ENCODE measurements around the gene KIF3B. TPM values are rescaled to one million over a fixed set of nuclear protein-coding genes. Genes with fewer than 3 reads are reported as not detected.
"Not testable (repeated sequence)": the region's sequence is repeated elsewhere in the genome, so short reads cannot be mapped to it uniquely, and the experiment has no call there.

KIF3B gene
- total RNA-seq, 1 donor from 2014 or later, result 10.4 TPM

DNA sequence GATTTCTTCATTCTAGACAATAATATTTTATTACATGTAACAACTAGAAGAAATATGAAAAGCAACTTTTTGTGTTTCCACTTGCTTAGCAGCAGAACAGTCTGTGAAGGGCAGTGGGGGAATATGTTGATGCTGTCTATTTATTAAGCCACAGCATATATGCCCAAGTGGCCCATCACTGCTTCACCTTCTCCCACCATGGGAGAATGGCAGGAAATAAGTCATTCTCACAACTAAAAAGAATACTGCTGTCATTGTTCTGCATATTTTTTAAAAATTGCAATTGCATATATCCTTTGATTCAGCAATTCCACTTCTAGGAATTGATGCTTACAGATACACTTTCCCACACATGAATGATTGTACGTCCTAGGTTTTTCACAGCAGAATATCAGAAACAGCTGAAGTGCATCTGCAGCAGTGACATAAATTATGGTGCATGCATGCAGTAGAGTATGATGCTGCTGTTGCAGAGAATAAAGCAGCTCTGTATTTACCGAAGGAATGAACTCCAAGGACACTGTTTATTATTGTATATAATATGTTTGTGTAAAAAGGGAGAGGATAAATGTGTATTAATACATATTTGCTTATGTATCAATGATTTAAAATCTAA lies 26.8 kb downstream of the KIF3B start:
- H3K4me3 ChIP-seq (ENCODE audit: low read length in 3 of 3), result no peak overlapping the region
- no peaks in the 10 kb centered on the region for H3K36me3 ChIP-seq (ENCODE audit: control insufficient read depth in 3 of 3, insufficient read depth in 3 of 3, low read length in 3 of 3)
- H3K4me1 ChIP-seq (ENCODE audit: control insufficient read depth in 3 of 3, insufficient read depth in 3 of 3, low read length in 3 of 3), result no peaks in the 10 kb centered on the region
- no peaks in the 10 kb centered on the region for H3K9me3 ChIP-seq (ENCODE audit: control insufficient read depth in 3 of 3, low read length in 3 of 3)
- H3K9ac ChIP-seq (ENCODE audit: low read depth in 1 of 3, low read length in 3 of 3), result no peak overlapping the region
- H3K27me3 ChIP-seq (ENCODE audit: control insufficient read depth in 3 of 3, insufficient read depth in 3 of 3, low read length in 3 of 3), result no peaks in the 10 kb centered on the region
- H3K27ac ChIP-seq (ENCODE audit: low read depth, low read length), result no peak overlapping the region

DNA sequence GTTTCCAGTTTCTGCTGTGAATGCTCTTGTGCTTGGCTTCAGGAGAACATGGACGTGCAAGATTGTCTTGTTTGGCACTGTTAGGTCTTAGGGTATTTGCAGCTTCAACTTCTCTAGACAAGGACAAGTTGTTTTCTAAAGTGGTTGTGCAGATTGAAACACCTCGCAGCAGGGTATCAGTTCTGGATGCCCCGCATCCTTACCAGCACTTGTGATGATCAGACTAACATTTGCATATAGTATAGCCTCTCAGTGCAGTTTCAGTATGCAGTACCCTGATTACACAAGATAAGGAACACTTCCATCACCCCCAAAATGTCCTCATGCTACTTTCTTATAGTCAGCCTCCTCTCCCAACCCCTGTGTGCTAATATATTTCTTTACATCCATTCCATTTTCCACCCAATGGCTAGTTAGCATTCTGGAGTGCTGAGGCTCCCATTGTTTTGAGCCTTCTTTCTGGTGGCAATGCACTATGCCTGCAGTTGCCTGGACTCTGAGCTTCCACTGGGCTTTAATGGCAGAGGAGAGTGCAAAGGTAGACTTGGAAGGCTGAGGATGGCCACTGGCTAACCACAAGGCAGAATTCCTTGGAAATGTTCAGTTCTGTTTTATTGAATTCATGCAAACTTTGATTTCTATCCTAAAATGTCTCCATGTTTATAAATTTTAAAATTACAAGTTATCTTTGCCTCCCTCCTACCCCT lies 35.4 kb downstream of the KIF3B start:
- peaks cover 12 to 31% (median 29%) of the 10 kb centered on the region in 3 donors for H3K36me3 ChIP-seq (ENCODE audit: control insufficient read depth in 3 of 3, insufficient read depth in 3 of 3, low read length in 3 of 3)
- H3K9me3 ChIP-seq (ENCODE audit: control insufficient read depth in 3 of 3, low read length in 3 of 3), result no peaks in the 10 kb centered on the region
- H3K27ac ChIP-seq (ENCODE audit: low read depth, low read length), result no peak overlapping the region
- no peak overlapping the region for H3K9ac ChIP-seq (ENCODE audit: low read depth in 1 of 3, low read length in 3 of 3)
- no peaks in the 10 kb centered on the region for H3K4me1 ChIP-seq (ENCODE audit: control insufficient read depth in 3 of 3, insufficient read depth in 3 of 3, low read length in 3 of 3)
- no peaks in the 10 kb centered on the region for H3K27me3 ChIP-seq (ENCODE audit: control insufficient read depth in 3 of 3, insufficient read depth in 3 of 3, low read length in 3 of 3)
- H3K4me3 ChIP-seq (ENCODE audit: low read length in 3 of 3), result no peak overlapping the region

GRCh38 chr20:32314768-32315167 lies 37.3 kb downstream of the KIF3B start:
- H3K27ac ChIP-seq (ENCODE audit: low read depth, low read length), result no peak overlapping the region
- no peak overlapping the region for H3K9ac ChIP-seq (ENCODE audit: low read depth in 1 of 3, low read length in 3 of 3)
- H3K27me3 ChIP-seq (ENCODE audit: control insufficient read depth in 3 of 3, insufficient read depth in 3 of 3, low read length in 3 of 3), result no peaks in the 10 kb centered on the region
- H3K4me3 ChIP-seq (ENCODE audit: low read length in 3 of 3), result no peak overlapping the region
- peaks cover 14 to 28% (median 28%) of the 10 kb centered on the region in 3 donors for H3K36me3 ChIP-seq (ENCODE audit: control insufficient read depth in 3 of 3, insufficient read depth in 3 of 3, low read length in 3 of 3)
- H3K4me1 ChIP-seq (ENCODE audit: control insufficient read depth in 3 of 3, insufficient read depth in 3 of 3, low read length in 3 of 3), result no peaks in the 10 kb centered on the region
- H3K9me3 ChIP-seq (ENCODE audit: control insufficient read depth in 3 of 3, low read length in 3 of 3), result no peaks in the 10 kb centered on the region

GRCh38 chr20:32315399-32315798 lies 37.9 kb downstream of the KIF3B start:
- Histone ChIP-seq H3K4me1 (ENCODE audit: control insufficient read depth in 3 of 3, insufficient read depth in 3 of 3, low read length in 3 of 3) (no peaks in the 10 kb centered on the region), H3K36me3 (ENCODE audit: control insufficient read depth in 3 of 3, insufficient read depth in 3 of 3, low read length in 3 of 3) (peaks cover 12 to 21% (median 21%) of the 10 kb centered on the region in 3 donors), H3K9ac (ENCODE audit: low read depth in 1 of 3, low read length in 3 of 3) (no peak overlapping the region), H3K4me3 (ENCODE audit: low read length in 3 of 3) (no peak overlapping the region), H3K27me3 (ENCODE audit: control insufficient read depth in 3 of 3, insufficient read depth in 3 of 3, low read length in 3 of 3) (no peaks in the 10 kb centered on the region), H3K9me3 (ENCODE audit: control insufficient read depth in 3 of 3, low read length in 3 of 3) (no peaks in the 10 kb centered on the region), H3K27ac (ENCODE audit: low read depth, low read length) (no peak overlapping the region)

- peaks cover 12 to 17% (median 16%) of the 10 kb centered on the region in 3 donors for H3K36me3 ChIP-seq (ENCODE audit: control insufficient read depth in 3 of 3, insufficient read depth in 3 of 3, low read length in 3 of 3)
- no peak overlapping the region for H3K9ac ChIP-seq (ENCODE audit: low read depth in 1 of 3, low read length in 3 of 3)
- H3K4me3 ChIP-seq (ENCODE audit: low read length in 3 of 3), result no peak overlapping the region
- H3K27ac ChIP-seq (ENCODE audit: low read depth, low read length), result no peak overlapping the region
- no peaks in the 10 kb centered on the region for H3K27me3 ChIP-seq (ENCODE audit: control insufficient read depth in 3 of 3, insufficient read depth in 3 of 3, low read length in 3 of 3)
- no peaks in the 10 kb centered on the region for H3K9me3 ChIP-seq (ENCODE audit: control insufficient read depth in 3 of 3, low read length in 3 of 3)
- H3K4me1 ChIP-seq (ENCODE audit: control insufficient read depth in 3 of 3, insufficient read depth in 3 of 3, low read length in 3 of 3), result no peaks in the 10 kb centered on the region
Observed at GRCh38 chr20:32315891-32316290, 38.4 kb downstream of the KIF3B start.

- H3K4me1 ChIP-seq (ENCODE audit: control insufficient read depth in 3 of 3, insufficient read depth in 3 of 3, low read length in 3 of 3), result no peaks in the 10 kb centered on the region
- no peak overlapping the region for H3K27ac ChIP-seq (ENCODE audit: low read depth, low read length)
- H3K27me3 ChIP-seq (ENCODE audit: control insufficient read depth in 3 of 3, insufficient read depth in 3 of 3, low read length in 3 of 3), result no peaks in the 10 kb centered on the region
- H3K36me3 ChIP-seq (ENCODE audit: control insufficient read depth in 3 of 3, insufficient read depth in 3 of 3, low read length in 3 of 3), result peaks cover 12 to 17% (median 14%) of the 10 kb centered on the region in 3 donors
- H3K9ac ChIP-seq (ENCODE audit: low read depth in 1 of 3, low read length in 3 of 3), result no peak overlapping the region
- no peak overlapping the region for H3K4me3 ChIP-seq (ENCODE audit: low read length in 3 of 3)
- no peaks in the 10 kb centered on the region for H3K9me3 ChIP-seq (ENCODE audit: control insufficient read depth in 3 of 3, low read length in 3 of 3)
Observed at GRCh38 chr20:32316667-32317066, 39.2 kb downstream of the KIF3B start.

GRCh38 chr20:32319100-32319499 lies 41.6 kb downstream of the KIF3B start:
- Histone ChIP-seq H3K27ac (ENCODE audit: low read depth, low read length) (no peak overlapping the region), H3K9me3 (ENCODE audit: control insufficient read depth in 3 of 3, low read length in 3 of 3) (no peaks in the 10 kb centered on the region), H3K4me3 (ENCODE audit: low read length in 3 of 3) (no peak overlapping the region), H3K4me1 (ENCODE audit: control insufficient read depth in 3 of 3, insufficient read depth in 3 of 3, low read length in 3 of 3) (no peaks in the 10 kb centered on the region), H3K36me3 (ENCODE audit: control insufficient read depth in 3 of 3, insufficient read depth in 3 of 3, low read length in 3 of 3) (peaks cover 10 to 11% (median 10%) of the 10 kb centered on the region in 3 donors), H3K27me3 (ENCODE audit: control insufficient read depth in 3 of 3, insufficient read depth in 3 of 3, low read length in 3 of 3) (no peaks in the 10 kb centered on the region), H3K9ac (ENCODE audit: low read depth in 1 of 3, low read length in 3 of 3) (no peak overlapping the region)

DNA sequence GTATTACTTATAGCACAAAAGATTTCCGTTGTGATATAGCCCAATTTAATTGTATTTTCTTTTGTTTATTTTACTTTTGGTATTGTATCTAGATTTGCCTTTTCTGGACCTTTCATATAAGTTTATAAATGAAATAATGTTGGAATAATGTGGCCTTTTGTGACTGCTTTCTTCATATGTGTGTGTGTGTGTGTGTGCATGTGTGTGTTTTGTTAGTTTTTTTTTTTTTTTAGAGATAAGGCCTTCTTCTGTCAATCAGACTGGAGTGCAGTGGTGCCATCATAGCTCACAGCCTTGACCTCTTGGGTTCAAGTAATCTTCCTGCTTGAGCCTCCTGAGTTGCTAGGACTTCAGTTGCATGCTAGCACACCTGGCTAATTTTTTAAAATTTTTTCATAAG lies 42.9 kb downstream of the KIF3B start:
- no peak overlapping the region for H3K9ac ChIP-seq (ENCODE audit: low read depth in 1 of 3, low read length in 3 of 3)
- H3K27ac ChIP-seq (ENCODE audit: low read depth, low read length), result no peak overlapping the region
- peaks cover 10 to 11% (median 10%) of the 10 kb centered on the region in 3 donors for H3K36me3 ChIP-seq (ENCODE audit: control insufficient read depth in 3 of 3, insufficient read depth in 3 of 3, low read length in 3 of 3)
- no peaks in the 10 kb centered on the region for H3K4me1 ChIP-seq (ENCODE audit: control insufficient read depth in 3 of 3, insufficient read depth in 3 of 3, low read length in 3 of 3)
- no peak overlapping the region for H3K4me3 ChIP-seq (ENCODE audit: low read length in 3 of 3)
- H3K9me3 ChIP-seq (ENCODE audit: control insufficient read depth in 3 of 3, low read length in 3 of 3), result no peaks in the 10 kb centered on the region
- no peaks in the 10 kb centered on the region for H3K27me3 ChIP-seq (ENCODE audit: control insufficient read depth in 3 of 3, insufficient read depth in 3 of 3, low read length in 3 of 3)

- Histone ChIP-seq H3K27me3 (ENCODE audit: control insufficient read depth in 3 of 3, insufficient read depth in 3 of 3, low read length in 3 of 3) (no peaks in the 10 kb centered on the region), H3K9ac (ENCODE audit: low read depth in 1 of 3, low read length in 3 of 3) (no peak overlapping the region), H3K36me3 (ENCODE audit: control insufficient read depth in 3 of 3, insufficient read depth in 3 of 3, low read length in 3 of 3) (peaks cover 6 to 10% (median 9%) of the 10 kb centered on the region in 3 donors), H3K4me1 (ENCODE audit: control insufficient read depth in 3 of 3, insufficient read depth in 3 of 3, low read length in 3 of 3) (no peaks in the 10 kb centered on the region), H3K4me3 (ENCODE audit: low read length in 3 of 3) (no peak overlapping the region), H3K9me3 (ENCODE audit: control insufficient read depth in 3 of 3, low read length in 3 of 3) (no peaks in the 10 kb centered on the region), H3K27ac (ENCODE audit: low read depth, low read length) (no peak overlapping the region)
Observed at GRCh38 chr20:32321390-32321789, 43.9 kb downstream of the KIF3B start.

- not testable (repeated sequence) for H3K36me3 ChIP-seq (ENCODE audit: control insufficient read depth in 3 of 3, insufficient read depth in 3 of 3, low read length in 3 of 3); H3K4me1 ChIP-seq (ENCODE audit: control insufficient read depth in 3 of 3, insufficient read depth in 3 of 3, low read length in 3 of 3)
Observed at GRCh38 chr20:32322260-32322659, 44.8 kb downstream of the KIF3B start.

More at GRCh38 chr20:32322260-32322659, 44.8 kb downstream of the KIF3B start:
- not testable (repeated sequence) for H3K27ac ChIP-seq (ENCODE audit: low read depth, low read length); H3K27me3 ChIP-seq (ENCODE audit: control insufficient read depth in 3 of 3, insufficient read depth in 3 of 3, low read length in 3 of 3); H3K9ac ChIP-seq (ENCODE audit: low read depth in 1 of 3, low read length in 3 of 3); H3K9me3 ChIP-seq (ENCODE audit: control insufficient read depth in 3 of 3, low read length in 3 of 3); H3K4me3 ChIP-seq (ENCODE audit: low read length in 3 of 3)

All from skeletal muscle tissue (tissue), 4 donors.